ENCODE results near the gene PDZD4.

Gene PDZD4

GRCh38 chrX:153829799-153830639 lies at the start of gene PDZD4:
Gene PDZD4, minus strand, starts transcription at chrX:153830544. Its CDS starts 246 bp downstream, at chrX:153830298.
- FAIRE-seq (no peak), DNase-seq (ENCODE audit: insufficient read length, low spot score) (no peak)

- no peak for FAIRE-seq
- no peak for DNase-seq (ENCODE audit: insufficient read length, low spot score)
Measured at GRCh38 chrX:153879741-153880439, 49.5 kb upstream of the PDZD4 start.

GRCh38 chrX:153878969-153879653 lies 48.8 kb upstream of the PDZD4 start:
- FAIRE-seq: peak; percentile 84

GRCh38 chrX:153878345-153878744 lies 48.0 kb upstream of the PDZD4 start:
- DNase-seq (ENCODE audit: insufficient read length, low spot score) (no peak), FAIRE-seq (no peak)

More at GRCh38 chrX:153878969-153879653, 48.8 kb upstream of the PDZD4 start:
- no peak for DNase-seq (ENCODE audit: insufficient read length, low spot score)

- no peak for DNase-seq (ENCODE audit: insufficient read length, low spot score)
- no peak for FAIRE-seq
Measured at GRCh38 chrX:153877571-153878261, 47.4 kb upstream of the PDZD4 start.

- FAIRE-seq: no peak
- no peak for DNase-seq (ENCODE audit: insufficient read length, low spot score)
Measured at GRCh38 chrX:153876112-153876491, 45.8 kb upstream of the PDZD4 start.

GRCh38 chrX:153875391-153876111 lies 45.2 kb upstream of the PDZD4 start:
- FAIRE-seq: peak; percentile 76
- DNase-seq (ENCODE audit: insufficient read length, low spot score): peak; percentile 62

GRCh38 chrX:153874366-153875125 lies 44.2 kb upstream of the PDZD4 start:
- no peak for DNase-seq (ENCODE audit: insufficient read length, low spot score)
- FAIRE-seq: no peak

GRCh38 chrX:153874085-153874365 lies 43.7 kb upstream of the PDZD4 start:
- DNase-seq (ENCODE audit: insufficient read length, low spot score) (no peak), FAIRE-seq (no peak)

GRCh38 chrX:153873282-153874084 lies 43.1 kb upstream of the PDZD4 start:
- no peak for FAIRE-seq
- DNase-seq (ENCODE audit: insufficient read length, low spot score): no peak

GRCh38 chrX:153871946-153872878 lies 41.9 kb upstream of the PDZD4 start:
- DNase-seq (ENCODE audit: insufficient read length, low spot score) (no peak), FAIRE-seq (no peak)

GRCh38 chrX:153871451-153871850 lies 41.1 kb upstream of the PDZD4 start:
- FAIRE-seq: no peak
- DNase-seq (ENCODE audit: insufficient read length, low spot score): no peak

GRCh38 chrX:153870791-153871360 lies 40.5 kb upstream of the PDZD4 start:
- FAIRE-seq: no peak

GRCh38 chrX:153870288-153870690 lies 39.9 kb upstream of the PDZD4 start:
- no peak for FAIRE-seq

More at GRCh38 chrX:153870791-153871360, 40.5 kb upstream of the PDZD4 start:
- DNase-seq (ENCODE audit: insufficient read length, low spot score): no peak

GRCh38 chrX:153869473-153870287 lies 39.3 kb upstream of the PDZD4 start:
- no peak for FAIRE-seq

More at GRCh38 chrX:153870288-153870690, 39.9 kb upstream of the PDZD4 start:
- no peak for DNase-seq (ENCODE audit: insufficient read length, low spot score)

More at GRCh38 chrX:153869473-153870287, 39.3 kb upstream of the PDZD4 start:
- DNase-seq (ENCODE audit: insufficient read length, low spot score): no peak

Measured in GM19239 (cell line).